Natural killer cell (primary cell): Measurements from ENCODE around the gene DHX36. TPM values are rescaled to one million over a fixed set of nuclear protein-coding genes. Genes with fewer than 3 reads are reported as not detected.

ENCODE experiments used
- ATAC-seq, 3 donors: fragments of 150-1000 bp in 2 of 3; fragments of 200-7000 bp in 1 of 3; cut with Tn5 transposase; 1 replicate in 1 of 3; 2 replicates in 2 of 3; pipeline ENCODE4 v1.10.0; 2021; ENCODE audit warnings: mild to moderate bottlenecking in 2 of 3, moderate library complexity in 2 of 3
- DNase-seq, 2 donors: peaks; one replicate each; pipeline versions ENCODE4 v3.0.0 to v3.0.0-alpha.2; 2013 to 2021; ENCODE audit warnings: mixed read lengths in 1 of 2
- H3K27ac ChIP-seq: one replicate; pipeline ENCODE4 v1.5.1; 2013; ENCODE audit warnings: mild to moderate bottlenecking, low read length
- H3K27me3 ChIP-seq: one replicate; pipeline ENCODE4 v1.6.1; 2013; ENCODE audit warnings: low read length; ENCODE audit not compliant: control insufficient read depth, insufficient read depth
- H3K36me3 ChIP-seq: one replicate; pipeline ENCODE4 v1.6.1; 2013; ENCODE audit warnings: low read length; ENCODE audit not compliant: control insufficient read depth, insufficient read depth
- H3K4me1 ChIP-seq: one replicate; pipeline ENCODE4 v1.6.1; 2013; ENCODE audit warnings: low read length; ENCODE audit not compliant: control insufficient read depth, insufficient read depth
- H3K4me3 ChIP-seq: one replicate; pipeline ENCODE4 v1.5.1; 2013; ENCODE audit warnings: low read length
- H3K9me3 ChIP-seq: one replicate; pipeline ENCODE4 v1.6.1; 2013; ENCODE audit warnings: low read length; ENCODE audit not compliant: control insufficient read depth, insufficient read depth
- H3K27ac Mint-ChIP-seq, 2 donors: one replicate each; pipeline ENCODE4 v1.8.0; 2022; ENCODE audit warnings: mild to moderate bottlenecking in 2 of 2, mixed read lengths in 2 of 2, moderate library complexity in 1 of 2
- H3K27me3 Mint-ChIP-seq, 2 donors: one replicate each; pipeline ENCODE4 v1.8.0; 2022; ENCODE audit warnings: low read depth in 2 of 2, mixed read lengths in 2 of 2
- H3K36me3 Mint-ChIP-seq: one replicate; pipeline ENCODE4 v1.8.0; 2022; ENCODE audit warnings: mixed read lengths
- H3K4me1 Mint-ChIP-seq, 2 donors: one replicate each; pipeline ENCODE4 v1.8.0; 2022; ENCODE audit warnings: mixed read lengths in 2 of 2
- H3K4me3 Mint-ChIP-seq: one replicate; pipeline ENCODE4 v1.8.0; 2022; ENCODE audit warnings: mild to moderate bottlenecking, moderate library complexity, mixed read lengths
- H3K9me3 Mint-ChIP-seq, 2 donors: one replicate each; pipeline ENCODE4 v1.8.0; 2022; ENCODE audit warnings: mixed read lengths in 2 of 2
- WGBS: methylation state at CpG from one replicate; pipeline ENCODE4 v1.1.7; 2013; ENCODE audit warnings: missing lambda C conversion rate; ENCODE audit not compliant: insufficient coverage; 5-methylcytosine and 5-hydroxymethylcytosine counted together
- intact Hi-C: fragments of 100-400 bp; cut with micrococcal nuclease; formaldehyde crosslinking; loops from one replicate; pipeline ENCODE4 v1.14.2; 2022
- total RNA-seq, 4 donors: library from RNA; stranded (reverse); fragments of 120-200 nt in 1 of 4; gene quantifications; one replicate each; pipeline versions ENCODE4 v1.2.3 to v1.2.4, GENCODE V29; 2013 to 2022
- TF ChIP-seq, protein P1 (sequence below): fragments of 200-600 bp; IDR thresholded peaks from one replicate; pipeline ENCODE4 v1.8.0; 2022; ENCODE audit warnings: antibody characterized with exemption

DHX36 gene
- total RNA-seq, 3 donors from 2014 or later (not counting 1 experiment from before 2014, with no cell fraction given), result 97.3 to 111 (median 102) TPM

DNA sequence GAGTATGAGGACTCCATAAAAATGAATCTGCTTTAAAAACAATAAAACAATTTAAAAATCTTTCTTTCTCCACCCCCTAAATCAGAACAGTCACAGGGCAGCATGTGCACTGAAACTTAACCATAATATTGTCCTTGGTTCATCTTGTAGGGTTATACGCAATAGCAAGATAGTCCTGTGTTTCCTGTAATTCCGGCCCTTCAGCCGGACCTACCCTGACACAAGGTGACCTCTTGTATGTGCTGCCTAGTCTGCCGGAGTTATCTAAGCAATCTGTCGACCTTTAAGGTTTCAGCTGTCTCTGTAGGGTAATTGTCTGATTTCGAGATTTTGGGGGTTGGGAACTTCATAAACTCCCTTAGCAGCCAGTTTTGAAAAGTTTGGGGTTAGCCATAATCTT lies 99.9 kb downstream of the DHX36 start:
- Mint-ChIP-seq H3K36me3 (no peaks in the 10 kb centered on the region), H3K4me3 (no peak overlapping the region), H3K9me3 (no peaks in the 10 kb centered on the region), H3K27me3 (no peaks in the 10 kb centered on the region), H3K27ac (no peak overlapping the region), H3K4me1 (no peaks in the 10 kb centered on the region)
- 81% methylated on average over 6 of the region's 6 CpGs for WGBS
- Histone ChIP-seq H3K4me3 (no peak overlapping the region), H3K27me3 (no peaks in the 10 kb centered on the region), H3K27ac (no peak overlapping the region), H3K9me3 (no peaks in the 10 kb centered on the region), H3K4me1 (no peaks in the 10 kb centered on the region), H3K36me3 (no peaks in the 10 kb centered on the region)
- DNase-seq (no peak), ATAC-seq (no peak)
- intact Hi-C loops, result no loop called here
- TF ChIP-seq, protein P1, sequence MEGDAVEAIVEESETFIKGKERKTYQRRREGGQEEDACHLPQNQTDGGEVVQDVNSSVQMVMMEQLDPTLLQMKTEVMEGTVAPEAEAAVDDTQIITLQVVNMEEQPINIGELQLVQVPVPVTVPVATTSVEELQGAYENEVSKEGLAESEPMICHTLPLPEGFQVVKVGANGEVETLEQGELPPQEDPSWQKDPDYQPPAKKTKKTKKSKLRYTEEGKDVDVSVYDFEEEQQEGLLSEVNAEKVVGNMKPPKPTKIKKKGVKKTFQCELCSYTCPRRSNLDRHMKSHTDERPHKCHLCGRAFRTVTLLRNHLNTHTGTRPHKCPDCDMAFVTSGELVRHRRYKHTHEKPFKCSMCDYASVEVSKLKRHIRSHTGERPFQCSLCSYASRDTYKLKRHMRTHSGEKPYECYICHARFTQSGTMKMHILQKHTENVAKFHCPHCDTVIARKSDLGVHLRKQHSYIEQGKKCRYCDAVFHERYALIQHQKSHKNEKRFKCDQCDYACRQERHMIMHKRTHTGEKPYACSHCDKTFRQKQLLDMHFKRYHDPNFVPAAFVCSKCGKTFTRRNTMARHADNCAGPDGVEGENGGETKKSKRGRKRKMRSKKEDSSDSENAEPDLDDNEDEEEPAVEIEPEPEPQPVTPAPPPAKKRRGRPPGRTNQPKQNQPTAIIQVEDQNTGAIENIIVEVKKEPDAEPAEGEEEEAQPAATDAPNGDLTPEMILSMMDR, result no peak

DNA sequence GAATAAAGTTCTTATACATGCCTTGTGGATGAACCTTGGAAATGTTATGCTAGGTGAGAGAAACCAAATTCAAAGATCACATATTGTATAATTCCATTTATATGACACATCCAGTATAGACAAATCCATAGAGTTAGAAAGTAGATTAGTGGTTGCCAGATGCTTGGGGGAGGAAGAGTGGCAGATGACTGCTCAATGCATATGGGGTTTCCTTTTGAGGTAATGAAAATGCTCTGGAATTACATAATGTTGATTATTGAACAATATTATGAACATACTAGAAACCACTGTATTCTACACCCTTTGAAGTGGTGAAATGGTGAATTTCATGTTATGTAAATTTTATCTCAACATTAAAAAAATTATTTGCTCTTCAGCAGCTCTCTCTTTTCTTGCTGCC lies 100.8 kb downstream of the DHX36 start:
- H3K4me1 ChIP-seq, result no peaks in the 10 kb centered on the region
- Mint-ChIP-seq H3K27me3 (no peaks in the 10 kb centered on the region), H3K27ac (no peak overlapping the region), H3K4me1 (no peaks in the 10 kb centered on the region), H3K9me3 (no peaks in the 10 kb centered on the region), H3K36me3 (no peaks in the 10 kb centered on the region), H3K4me3 (no peak overlapping the region)
- no peaks in the 10 kb centered on the region for H3K27me3 ChIP-seq
- no peak overlapping the region for H3K27ac ChIP-seq
- no peak for ATAC-seq
- H3K36me3 ChIP-seq, result no peaks in the 10 kb centered on the region
- intact Hi-C loops, result no loop called here
- H3K4me3 ChIP-seq, result no peak overlapping the region
- no peak for DNase-seq
- no peaks in the 10 kb centered on the region for H3K9me3 ChIP-seq
- TF ChIP-seq, protein P1, result no peak

Other genes with a start within 250 kb of the DHX36 start
- gene ARHGEF26, start 203.1 kb downstream of the DHX36 start, total RNA-seq, result under 1 TPM in 1 of 3 donors, not detected in 2; 0.20 TPM
- not detected for gene GPR149, start 105.7 kb upstream of the DHX36 start, total RNA-seq